ENCODE data around the gene COX11. TPM values are rescaled to one million over a fixed set of nuclear protein-coding genes. Genes with fewer than 3 reads are reported as not detected.

Gene COX11
- total and polyA plus RNA-seq, 2 of the 8 experiments (the other 6 are each of a cell fraction or from before 2014, with no cell fraction given): 43.0 to 54.1 TPM

DNA sequence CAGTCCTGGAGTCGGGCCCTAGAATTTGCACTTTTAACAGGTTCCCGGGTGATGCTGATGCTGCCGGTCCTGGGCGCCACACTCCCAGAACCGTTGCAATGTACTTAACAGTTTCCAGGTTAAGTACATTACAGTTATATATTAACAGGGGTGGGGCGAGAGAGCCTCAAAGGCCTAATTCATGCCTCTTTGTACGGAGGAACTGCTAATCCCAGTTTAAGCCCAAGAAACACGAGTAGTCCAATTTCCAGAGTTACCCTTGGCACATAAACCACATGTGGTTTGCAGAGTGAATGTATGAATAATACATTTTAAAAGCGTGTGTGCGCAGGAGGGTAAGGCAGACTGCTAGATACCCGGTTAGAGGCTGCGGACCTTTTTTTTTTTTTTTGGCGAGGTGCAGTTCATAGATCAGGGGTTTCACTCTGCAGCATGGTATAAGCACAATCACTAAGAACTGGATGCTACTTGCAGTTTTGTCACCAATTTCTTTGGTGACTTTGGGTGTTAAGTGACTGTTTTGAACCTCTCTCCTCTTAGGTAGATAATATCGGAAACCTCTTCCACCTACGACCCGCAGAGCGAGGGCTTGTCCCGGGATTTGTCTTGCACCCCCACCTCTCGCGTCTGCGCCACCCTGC lies 713 bp downstream of the COX11 start (continued):
- TF ChIP-seq ASH2L (IDR thresholded peaks at IDR 0.05; ENCODE audit: low read length) (no peak), POU5F1 (IDR thresholded peaks at IDR 0.05; ENCODE audit: low read depth, low read length) (no peak), CBX8 (IDR thresholded peaks at IDR 0.05; ENCODE audit: borderline replicate concordance, low read depth, low read length) (no peak), BCL11A (IDR thresholded peaks at IDR 0.05; ENCODE audit: low read depth in 2 of 2, low read length in 2 of 2) (no peak), SP1 (IDR thresholded peaks at IDR 0.05; ENCODE audit: low read depth, low read length) (no peak)

Data from H1 (cell line).